Fibroblast of pulmonary artery (primary cell): ENCODE data around the gene PAGE1.

Experiments used
- DNase-seq: peaks from one replicate; pipeline ENCODE4 v3.0.0-alpha.2; 2010; ENCODE audit warnings: low read depth
- H3K4me3 ChIP-seq: replicated peaks from 2 replicates; pipeline ENCODE4 v1.5.1; 2011; ENCODE audit warnings: low read depth, mild to moderate bottlenecking, control low read depth, low read length, moderate library complexity
- CTCF ChIP-seq: IDR thresholded peaks from 2 replicates; pipeline ENCODE4 v1.5.1; 2011; ENCODE audit warnings: mild to moderate bottlenecking, control low read depth, low read length, inconsistent platforms; ENCODE audit errors: missing control alignments

Gene PAGE1

GRCh38 chrX:49712577-49712976 lies 16.8 kb upstream of the PAGE1 start:
- no peak for DNase-seq
- no peak for TF ChIP-seq CTCF
- no peak overlapping the region for H3K4me3 ChIP-seq

GRCh38 chrX:49710744-49711319 lies 15.0 kb upstream of the PAGE1 start:
- no peak for DNase-seq
- no peak for TF ChIP-seq CTCF
- no peak overlapping the region for H3K4me3 ChIP-seq

- DNase-seq = no peak
- TF ChIP-seq CTCF = no peak
- H3K4me3 ChIP-seq = no peak overlapping the region
Measured at GRCh38 chrX:49704691-49705404, 9.1 kb upstream of the PAGE1 start.

- DNase-seq = no peak
- TF ChIP-seq CTCF = no peak
- H3K4me3 ChIP-seq = no peak overlapping the region
Measured at GRCh38 chrX:49701933-49702332, 6.1 kb upstream of the PAGE1 start.

- H3K4me3 ChIP-seq = no peak overlapping the region
- DNase-seq = no peak
- no peak for TF ChIP-seq CTCF
Measured at GRCh38 chrX:49701323-49701722, 5.5 kb upstream of the PAGE1 start.

GRCh38 chrX:49675075-49675719 lies 20.6 kb downstream of the PAGE1 start:
- no peak for DNase-seq
- no peak for TF ChIP-seq CTCF
- no peak overlapping the region for H3K4me3 ChIP-seq

GRCh38 chrX:49673394-49673793 lies 22.4 kb downstream of the PAGE1 start:
- no peak overlapping the region for H3K4me3 ChIP-seq
- no peak for TF ChIP-seq CTCF
- no peak for DNase-seq
